ENCODE data around the gene ILF2.
A peak's percentile ranks its signal among the peaks of the same experiment; 100 is the strongest.

DNA sequence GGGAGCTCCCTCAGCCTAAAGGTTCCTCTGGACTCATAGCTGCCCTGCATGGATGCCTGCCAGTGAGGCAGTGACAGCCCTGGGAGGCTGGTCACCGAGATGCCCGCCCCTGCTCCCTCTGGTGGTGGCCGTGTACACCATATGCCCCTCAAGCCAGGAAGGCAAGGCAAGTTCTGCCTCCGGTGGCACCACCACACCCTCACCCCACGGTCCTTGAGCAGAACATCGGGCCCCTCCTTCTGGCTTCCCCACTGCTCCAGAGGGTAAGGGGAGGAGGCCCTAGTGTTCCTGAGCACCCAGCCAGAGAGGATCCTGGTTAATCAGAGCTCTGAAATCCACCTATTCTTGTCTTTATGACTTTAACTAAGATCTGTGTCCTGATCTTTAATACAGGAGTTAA is 53.1 kb downstream of the ILF2 start:
- TF ChIP-seq, protein P1, sequence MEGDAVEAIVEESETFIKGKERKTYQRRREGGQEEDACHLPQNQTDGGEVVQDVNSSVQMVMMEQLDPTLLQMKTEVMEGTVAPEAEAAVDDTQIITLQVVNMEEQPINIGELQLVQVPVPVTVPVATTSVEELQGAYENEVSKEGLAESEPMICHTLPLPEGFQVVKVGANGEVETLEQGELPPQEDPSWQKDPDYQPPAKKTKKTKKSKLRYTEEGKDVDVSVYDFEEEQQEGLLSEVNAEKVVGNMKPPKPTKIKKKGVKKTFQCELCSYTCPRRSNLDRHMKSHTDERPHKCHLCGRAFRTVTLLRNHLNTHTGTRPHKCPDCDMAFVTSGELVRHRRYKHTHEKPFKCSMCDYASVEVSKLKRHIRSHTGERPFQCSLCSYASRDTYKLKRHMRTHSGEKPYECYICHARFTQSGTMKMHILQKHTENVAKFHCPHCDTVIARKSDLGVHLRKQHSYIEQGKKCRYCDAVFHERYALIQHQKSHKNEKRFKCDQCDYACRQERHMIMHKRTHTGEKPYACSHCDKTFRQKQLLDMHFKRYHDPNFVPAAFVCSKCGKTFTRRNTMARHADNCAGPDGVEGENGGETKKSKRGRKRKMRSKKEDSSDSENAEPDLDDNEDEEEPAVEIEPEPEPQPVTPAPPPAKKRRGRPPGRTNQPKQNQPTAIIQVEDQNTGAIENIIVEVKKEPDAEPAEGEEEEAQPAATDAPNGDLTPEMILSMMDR (IDR thresholded peaks at IDR 0.05), result peak in 1 of 3 experiments; percentile 63
- TF ChIP-seq POLR2AphosphoS5 (IDR thresholded peaks at IDR 0.05; ENCODE audit: insufficient read depth in 1 of 2, low read depth in 1 of 2) (peak in 1 of 2 donors; percentile 41), POLR2A (IDR thresholded peaks at IDR 0.05) (no peak)
